Measurements from ENCODE around the gene ZNF501. TPM values are rescaled to one million over a fixed set of nuclear protein-coding genes. Genes with fewer than 3 reads are reported as not detected.

Gene ZNF501
- total RNA-seq, 2 donors from 2014 or later = 1.3 to 2.4 TPM

GRCh38 chr3:44762170-44762677, 32.8 kb downstream of the ZNF501 start:
- peaks cover 17% of the 10 kb centered on the region for H3K4me1 Mint-ChIP-seq
- H3K9me3 ChIP-seq (ENCODE audit: control insufficient read depth, low read length, poor library complexity, severe bottlenecking) = no peaks in the 10 kb centered on the region
- H3K36me3 Mint-ChIP-seq (ENCODE audit: low read depth) = peaks cover 3% of the 10 kb centered on the region
- no peaks in the 10 kb centered on the region for H3K27me3 Mint-ChIP-seq
- DNase-seq (no peak), ATAC-seq (no peak)
- peak overlapping the region; percentile 94 for H3K4me3 Mint-ChIP-seq
- H3K27ac Mint-ChIP-seq = peak overlapping the region; percentile 89

- H3K4me3 Mint-ChIP-seq = peak overlapping the region; percentile 94
- H3K27ac Mint-ChIP-seq = peak overlapping the region; percentile 89
- peaks cover 17% of the 10 kb centered on the region for H3K4me1 Mint-ChIP-seq
- peaks cover 3% of the 10 kb centered on the region for H3K36me3 Mint-ChIP-seq (ENCODE audit: low read depth)
- no peaks in the 10 kb centered on the region for H3K9me3 ChIP-seq (ENCODE audit: control insufficient read depth, low read length, poor library complexity, severe bottlenecking)
- no peak for ATAC-seq
- no peaks in the 10 kb centered on the region for H3K27me3 Mint-ChIP-seq
- no peak for DNase-seq
Observed at GRCh38 chr3:44762690-44763089, 33.3 kb downstream of the ZNF501 start.

DNA sequence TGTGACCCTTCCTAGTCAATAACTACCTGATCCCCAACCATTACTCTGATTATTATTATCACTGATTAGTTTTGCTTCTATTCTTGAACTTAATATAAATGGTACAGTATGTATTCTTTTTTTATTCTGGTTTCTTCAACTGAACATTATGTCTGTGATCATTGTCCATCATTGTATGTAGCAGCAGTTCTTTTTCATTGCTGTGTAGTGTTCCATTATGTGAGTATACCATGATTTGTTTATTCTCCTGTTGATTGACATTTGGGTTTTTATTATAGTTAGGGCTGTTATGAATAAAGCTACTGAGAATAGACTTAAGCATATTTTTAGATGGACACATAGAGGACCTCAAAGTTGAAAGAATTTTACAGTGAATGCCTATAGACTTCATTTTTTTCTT, 34.8 kb downstream of the ZNF501 start:
- Mint-ChIP-seq H3K36me3 (ENCODE audit: low read depth) (no peaks in the 10 kb centered on the region), H3K4me3 (no peak overlapping the region), H3K4me1 (peaks cover 17% of the 10 kb centered on the region), H3K27ac (no peak overlapping the region), H3K27me3 (no peaks in the 10 kb centered on the region)
- no peak for ATAC-seq
- no peaks in the 10 kb centered on the region for H3K9me3 ChIP-seq (ENCODE audit: control insufficient read depth, low read length, poor library complexity, severe bottlenecking)
- DNase-seq = no peak

GRCh38 chr3:44771424-44772098, 42.1 kb downstream of the ZNF501 start:
- no peaks in the 10 kb centered on the region for H3K27me3 Mint-ChIP-seq
- H3K4me1 Mint-ChIP-seq = no peaks in the 10 kb centered on the region
- ATAC-seq = no peak
- no peaks in the 10 kb centered on the region for H3K36me3 Mint-ChIP-seq (ENCODE audit: low read depth)
- no peaks in the 10 kb centered on the region for H3K9me3 ChIP-seq (ENCODE audit: control insufficient read depth, low read length, poor library complexity, severe bottlenecking)
- no peak overlapping the region for H3K27ac Mint-ChIP-seq
- no peak overlapping the region for H3K4me3 Mint-ChIP-seq
- DNase-seq = no peak

GRCh38 chr3:44772099-44772442, 42.6 kb downstream of the ZNF501 start:
- H3K9me3 ChIP-seq (ENCODE audit: control insufficient read depth, low read length, poor library complexity, severe bottlenecking) = no peaks in the 10 kb centered on the region
- ATAC-seq (no peak), DNase-seq (no peak)
- H3K36me3 Mint-ChIP-seq (ENCODE audit: low read depth) = no peaks in the 10 kb centered on the region
- H3K27ac Mint-ChIP-seq = no peak overlapping the region
- H3K4me1 Mint-ChIP-seq = no peaks in the 10 kb centered on the region
- H3K27me3 Mint-ChIP-seq = no peaks in the 10 kb centered on the region
- no peak overlapping the region for H3K4me3 Mint-ChIP-seq

DNA sequence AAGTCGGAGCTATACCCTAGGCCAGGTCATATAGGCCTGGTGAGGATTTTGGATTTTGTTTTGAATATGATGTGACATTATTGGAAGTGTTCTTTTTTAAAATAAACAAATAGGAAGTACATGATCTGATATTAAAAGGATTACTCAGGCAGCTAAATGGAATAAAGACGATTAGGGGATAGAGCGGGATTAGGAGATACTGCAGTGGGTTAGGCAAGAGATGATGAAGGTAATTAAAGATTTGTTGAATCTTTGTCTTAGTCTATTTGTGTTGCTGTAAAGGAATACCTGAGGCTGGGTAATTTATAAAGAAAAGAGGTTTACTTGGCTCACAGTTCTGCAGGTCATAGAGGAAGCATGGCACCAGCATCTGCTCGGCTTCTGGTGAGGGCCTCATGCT, 53.5 kb downstream of the ZNF501 start:
- no peaks in the 10 kb centered on the region for H3K27me3 Mint-ChIP-seq
- ATAC-seq (no peak), DNase-seq (no peak)
- no peaks in the 10 kb centered on the region for H3K9me3 ChIP-seq (ENCODE audit: control insufficient read depth, low read length, poor library complexity, severe bottlenecking)
- H3K27ac Mint-ChIP-seq = no peak overlapping the region
- no peaks in the 10 kb centered on the region for H3K36me3 Mint-ChIP-seq (ENCODE audit: low read depth)
- H3K4me1 Mint-ChIP-seq = no peaks in the 10 kb centered on the region
- H3K4me3 Mint-ChIP-seq = no peak overlapping the region

Other genes with a start within 250 kb of the ZNF501 start
- gene ZKSCAN7, start 174.4 kb upstream of the ZNF501 start, total RNA-seq = 1 to 10 TPM in 1 of 2 donors, under 1 TPM in 1; 0.81 to 1.7 TPM
- gene ZNF660, start 144.7 kb upstream of the ZNF501 start, total RNA-seq = under 1 TPM in 1 of 2 donors, not detected in 1; 0.20 TPM
- 1 to 10 TPM; 5.0 to 6.3 TPM for gene ZNF197, start 104.6 kb upstream of the ZNF501 start, total RNA-seq
- gene ZNF35, start 80.9 kb upstream of the ZNF501 start, total RNA-seq = 1 to 10 TPM in 1 of 2 donors, under 1 TPM in 1; 0.62 to 1.6 TPM
- gene ZNF502, start 17.0 kb upstream of the ZNF501 start, total RNA-seq = 1 to 10 TPM in 1 of 2 donors, under 1 TPM in 1; 0.91 to 2.2 TPM
- gene KIAA1143, start 32.0 kb downstream of the ZNF501 start, total RNA-seq = 10 to 100 TPM; 23.1 to 28.7 TPM
- gene KIF15, start 32.2 kb downstream of the ZNF501 start, total RNA-seq = under 1 TPM; 0.12 to 0.16 TPM
- 10 to 100 TPM; 10.5 to 13.9 TPM for gene TMEM42, start 132.3 kb downstream of the ZNF501 start, total RNA-seq
- gene TGM4, start 145.0 kb downstream of the ZNF501 start, total RNA-seq = not detected
- gene ZDHHC3, start 246.5 kb downstream of the ZNF501 start, total RNA-seq = 10 to 100 TPM; 43.5 to 51.4 TPM
- gene EXOSC7, start 246.6 kb downstream of the ZNF501 start, total RNA-seq = 10 to 100 TPM; 36.5 to 36.9 TPM